Body of pancreas (tissue), 4 donors: Measurements from ENCODE around the gene CFAP70.

Experiments used
- POLR2A ChIP-seq, 3 donors: fragments of 450-650 bp; IDR thresholded peaks; one replicate each; pipeline ENCODE4 v1.6.1; 2016; ENCODE audit warnings: antibody characterized with exemption in 3 of 3, mild to moderate bottlenecking in 2 of 3
- TF ChIP-seq, protein P1 (sequence below), 7 experiments: fragments of 450-650 bp in 4 of 7; fragments of 200-600 bp in 3 of 7; sonication (generic) in 3 of 7; IDR thresholded peaks; one replicate each; pipeline ENCODE4 v1.5.1; 2016 to 2019; ENCODE audit warnings: antibody characterized with exemption in 7 of 7

- TF ChIP-seq, protein P1, sequence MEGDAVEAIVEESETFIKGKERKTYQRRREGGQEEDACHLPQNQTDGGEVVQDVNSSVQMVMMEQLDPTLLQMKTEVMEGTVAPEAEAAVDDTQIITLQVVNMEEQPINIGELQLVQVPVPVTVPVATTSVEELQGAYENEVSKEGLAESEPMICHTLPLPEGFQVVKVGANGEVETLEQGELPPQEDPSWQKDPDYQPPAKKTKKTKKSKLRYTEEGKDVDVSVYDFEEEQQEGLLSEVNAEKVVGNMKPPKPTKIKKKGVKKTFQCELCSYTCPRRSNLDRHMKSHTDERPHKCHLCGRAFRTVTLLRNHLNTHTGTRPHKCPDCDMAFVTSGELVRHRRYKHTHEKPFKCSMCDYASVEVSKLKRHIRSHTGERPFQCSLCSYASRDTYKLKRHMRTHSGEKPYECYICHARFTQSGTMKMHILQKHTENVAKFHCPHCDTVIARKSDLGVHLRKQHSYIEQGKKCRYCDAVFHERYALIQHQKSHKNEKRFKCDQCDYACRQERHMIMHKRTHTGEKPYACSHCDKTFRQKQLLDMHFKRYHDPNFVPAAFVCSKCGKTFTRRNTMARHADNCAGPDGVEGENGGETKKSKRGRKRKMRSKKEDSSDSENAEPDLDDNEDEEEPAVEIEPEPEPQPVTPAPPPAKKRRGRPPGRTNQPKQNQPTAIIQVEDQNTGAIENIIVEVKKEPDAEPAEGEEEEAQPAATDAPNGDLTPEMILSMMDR (IDR thresholded peaks at IDR 0.05): no peak
- no peak for TF ChIP-seq POLR2A (IDR thresholded peaks at IDR 0.05)
Measured at GRCh38 chr10:73408061-73408460, 49.4 kb upstream of the CFAP70 start.
